BLaER1 (cell line): ENCODE data around the gene MID1.

Source experiments
- H3K27ac ChIP-seq: shearing (Covaris generic); formaldehyde crosslinking; 2 replicates; pipeline ENCODE4 v1.8.1; 2022
- H3K27me3 ChIP-seq: shearing (Covaris generic); formaldehyde crosslinking; 2 replicates; pipeline ENCODE4 v1.8.1; 2022
- H3K36me3 ChIP-seq: shearing (Covaris generic); formaldehyde crosslinking; 2 replicates; pipeline ENCODE4 v1.8.1; 2022
- H3K4me1 ChIP-seq: shearing (Covaris generic); formaldehyde crosslinking; 2 replicates; pipeline ENCODE4 v1.8.1; 2022
- H3K4me2 ChIP-seq: shearing (Covaris generic); formaldehyde crosslinking; 2 replicates; pipeline ENCODE4 v1.8.1; 2022
- H3K4me3 ChIP-seq: shearing (Covaris generic); formaldehyde crosslinking; 2 replicates; pipeline ENCODE4 v1.8.1; 2022
- H3K9ac ChIP-seq: shearing (Covaris generic); formaldehyde crosslinking; 2 replicates; pipeline ENCODE4 v1.8.1; 2022
- H3K9me3 ChIP-seq: shearing (Covaris generic); formaldehyde crosslinking; 2 replicates; pipeline ENCODE4 v1.8.1; 2022
- H4K20me1 ChIP-seq: shearing (Covaris generic); formaldehyde crosslinking; 2 replicates; pipeline ENCODE4 v1.8.1; 2022
- Cebpa-rat ChIP-seq: shearing (Covaris generic); IDR thresholded peaks from 2 replicates; pipeline ENCODE4 v1.8.1; 2022

MID1 gene

GRCh38 chrX:10441464-10441863, 178.9 kb downstream of the MID1 start:
- Histone ChIP-seq H4K20me1 (no peaks in the 10 kb centered on the region), H3K9ac (no peak overlapping the region), H3K4me1 (no peaks in the 10 kb centered on the region), H3K36me3 (no peaks in the 10 kb centered on the region), H3K4me2 (no peak overlapping the region), H3K27ac (no peak overlapping the region), H3K27me3 (peaks cover 84% of the 10 kb centered on the region), H3K9me3 (no peaks in the 10 kb centered on the region), H3K4me3 (no peak overlapping the region)
- TF ChIP-seq Cebpa-rat, result no peak

GRCh38 chrX:10433296-10433965, 187.0 kb downstream of the MID1 start:
- H3K27me3 ChIP-seq, result peaks cover 87% of the 10 kb centered on the region
- H3K27ac ChIP-seq, result no peak overlapping the region
- H3K36me3 ChIP-seq, result no peaks in the 10 kb centered on the region
- no peak overlapping the region for H3K4me3 ChIP-seq
- no peak for TF ChIP-seq Cebpa-rat
- no peak overlapping the region for H3K9ac ChIP-seq
- no peak overlapping the region for H3K4me2 ChIP-seq
- peaks cover 7% of the 10 kb centered on the region for H3K9me3 ChIP-seq
- H3K4me1 ChIP-seq, result no peaks in the 10 kb centered on the region
- no peaks in the 10 kb centered on the region for H4K20me1 ChIP-seq

GRCh38 chrX:10429908-10430307, 190.5 kb downstream of the MID1 start:
- Histone ChIP-seq H3K9me3 (peaks cover 8% of the 10 kb centered on the region), H3K4me3 (no peak overlapping the region), H3K27me3 (peaks cover 96% of the 10 kb centered on the region), H4K20me1 (no peaks in the 10 kb centered on the region), H3K36me3 (no peaks in the 10 kb centered on the region), H3K4me1 (no peaks in the 10 kb centered on the region), H3K4me2 (no peak overlapping the region), H3K9ac (no peak overlapping the region), H3K27ac (no peak overlapping the region)
- no peak for TF ChIP-seq Cebpa-rat

- H3K36me3 ChIP-seq, result no peaks in the 10 kb centered on the region
- no peak overlapping the region for H3K9ac ChIP-seq
- no peaks in the 10 kb centered on the region for H4K20me1 ChIP-seq
- no peak overlapping the region for H3K4me2 ChIP-seq
- TF ChIP-seq Cebpa-rat, result no peak
- H3K27me3 ChIP-seq, result peaks cover 91% of the 10 kb centered on the region
- no peaks in the 10 kb centered on the region for H3K4me1 ChIP-seq
- peaks cover 10% of the 10 kb centered on the region; the same call in 1 of the 2 replicates for H3K9me3 ChIP-seq
- no peak overlapping the region for H3K27ac ChIP-seq
- H3K4me3 ChIP-seq, result no peak overlapping the region
These were observed 193.1 kb downstream of the MID1 start for GRCh38 chrX:10427249-10427648.

- TF ChIP-seq Cebpa-rat, result no peak
- Histone ChIP-seq H3K9ac (no peak overlapping the region), H3K4me1 (no peaks in the 10 kb centered on the region), H4K20me1 (no peaks in the 10 kb centered on the region), H3K27ac (no peak overlapping the region), H3K9me3 (peaks cover 11% of the 10 kb centered on the region; the same call in 1 of the 2 replicates), H3K4me2 (no peak overlapping the region), H3K27me3 (peaks cover 80% of the 10 kb centered on the region), H3K4me3 (no peak overlapping the region), H3K36me3 (no peaks in the 10 kb centered on the region)
These were observed 196.7 kb downstream of the MID1 start for GRCh38 chrX:10423716-10424115.

- Histone ChIP-seq H3K27ac (no peak overlapping the region), H3K9me3 (peaks cover 8% of the 10 kb centered on the region; the same call in 1 of the 2 replicates), H3K4me1 (no peaks in the 10 kb centered on the region), H3K36me3 (no peaks in the 10 kb centered on the region), H3K4me3 (no peak overlapping the region), H3K4me2 (no peak overlapping the region), H4K20me1 (no peaks in the 10 kb centered on the region), H3K9ac (no peak overlapping the region), H3K27me3 (peaks cover 69% of the 10 kb centered on the region)
- no peak for TF ChIP-seq Cebpa-rat
These were observed 200.3 kb downstream of the MID1 start for GRCh38 chrX:10420134-10420533.

- Histone ChIP-seq H3K4me1 (no peaks in the 10 kb centered on the region), H3K4me2 (no peak overlapping the region), H3K27ac (no peak overlapping the region), H3K27me3 (peaks cover 66% of the 10 kb centered on the region), H3K9me3 (0 out of 2 replicates have a peak, but pooled peaks cover 4% of the 10 kb centered on the region), H3K4me3 (no peak overlapping the region), H3K36me3 (no peaks in the 10 kb centered on the region), H4K20me1 (no peaks in the 10 kb centered on the region), H3K9ac (no peak overlapping the region)
- TF ChIP-seq Cebpa-rat, result no peak
These were observed 204.0 kb downstream of the MID1 start for GRCh38 chrX:10416424-10416823.

- Histone ChIP-seq H3K27ac (no peak overlapping the region), H4K20me1 (no peaks in the 10 kb centered on the region), H3K36me3 (no peaks in the 10 kb centered on the region), H3K4me3 (no peak overlapping the region), H3K27me3 (peaks cover 67% of the 10 kb centered on the region), H3K4me2 (no peak overlapping the region), H3K9me3 (0 out of 2 replicates have a peak, but pooled peaks cover 4% of the 10 kb centered on the region), H3K4me1 (no peaks in the 10 kb centered on the region), H3K9ac (no peak overlapping the region)
- no peak for TF ChIP-seq Cebpa-rat
These were observed 204.9 kb downstream of the MID1 start for GRCh38 chrX:10415306-10416001.

- Histone ChIP-seq H3K27me3 (peaks cover 67% of the 10 kb centered on the region), H3K27ac (no peak overlapping the region), H4K20me1 (no peaks in the 10 kb centered on the region), H3K36me3 (no peaks in the 10 kb centered on the region), H3K4me1 (no peaks in the 10 kb centered on the region), H3K4me2 (no peak overlapping the region), H3K9me3 (0 out of 2 replicates have a peak, but pooled peaks cover 4% of the 10 kb centered on the region), H3K9ac (no peak overlapping the region), H3K4me3 (no peak overlapping the region)
- TF ChIP-seq Cebpa-rat, result no peak
These were observed 205.5 kb downstream of the MID1 start for GRCh38 chrX:10414862-10415261.

- H3K27me3 ChIP-seq, result peaks cover 72% of the 10 kb centered on the region
- H3K4me2 ChIP-seq, result no peak overlapping the region
- no peaks in the 10 kb centered on the region for H4K20me1 ChIP-seq
These were observed 206.1 kb downstream of the MID1 start for GRCh38 chrX:10414156-10414824.

More at GRCh38 chrX:10414156-10414824, 206.1 kb downstream of the MID1 start:
- H3K4me3 ChIP-seq, result no peak overlapping the region
- H3K27ac ChIP-seq, result no peak overlapping the region
- TF ChIP-seq Cebpa-rat, result no peak
- no peak overlapping the region for H3K9ac ChIP-seq
- 0 out of 2 replicates have a peak, but pooled peaks cover 4% of the 10 kb centered on the region for H3K9me3 ChIP-seq
- H3K36me3 ChIP-seq, result no peaks in the 10 kb centered on the region
- H3K4me1 ChIP-seq, result no peaks in the 10 kb centered on the region
